HFFc6 (cell line): ENCODE results near the gene PRELID1. TPM values are rescaled to one million over a fixed set of nuclear protein-coding genes. Genes with fewer than 3 reads are reported as not detected.
A peak's percentile ranks its signal among the peaks of the same experiment; 100 is the strongest.

Experiments
- DNase-seq: peaks from one replicate; pipeline ENCODE4 v3.0.0-alpha.2; 2018
- H3K27ac Mint-ChIP-seq: 2 replicates; pipeline ENCODE4 v1.8.0; 2020; ENCODE audit warnings: mild to moderate bottlenecking, mixed read lengths
- H3K27me3 Mint-ChIP-seq: 2 replicates; pipeline ENCODE4 v1.8.0; 2021; ENCODE audit warnings: mild to moderate bottlenecking, moderate library complexity, mixed read lengths; ENCODE audit not compliant: insufficient read depth
- H3K36me3 Mint-ChIP-seq: 2 replicates; pipeline ENCODE4 v1.8.0; 2021; ENCODE audit warnings: low read depth, mixed read lengths
- H3K4me1 Mint-ChIP-seq: 2 replicates; pipeline ENCODE4 v1.8.0; 2020; ENCODE audit warnings: low read depth, mixed read lengths
- H3K4me3 Mint-ChIP-seq: 2 replicates; pipeline ENCODE4 v1.8.0; 2020; ENCODE audit warnings: mild to moderate bottlenecking, moderate library complexity, mixed read lengths
- H3K9me3 Mint-ChIP-seq: 2 replicates; pipeline ENCODE4 v1.8.0; 2020; ENCODE audit warnings: mild to moderate bottlenecking, mixed read lengths
- total RNA-seq, 6 experiments: library from RNA; stranded (reverse); fragmentation: NEBNext Ultra II Directional; extraction: Animal tissue kit (Norgen Biotek cat#: 25700); gene quantifications; 2 replicates in 1 of 6; 3 replicates in 5 of 6; pipeline ENCODE4 v1.2.3, GENCODE V29; 2021
- TF ChIP-seq, protein P1 (sequence below): fragments of 200-600 bp; sonication (generic); IDR thresholded peaks from 2 replicates; pipeline ENCODE4 v1.5.0; 2021; ENCODE audit warnings: antibody characterized with exemption, mild to moderate bottlenecking

PRELID1 gene
- total RNA-seq, 6 experiments from 2014 or later, result 182 to 225 (median 217) TPM

GRCh38 chr5:177343777-177344176, 40.2 kb downstream of the PRELID1 start:
- TF ChIP-seq, protein P1, sequence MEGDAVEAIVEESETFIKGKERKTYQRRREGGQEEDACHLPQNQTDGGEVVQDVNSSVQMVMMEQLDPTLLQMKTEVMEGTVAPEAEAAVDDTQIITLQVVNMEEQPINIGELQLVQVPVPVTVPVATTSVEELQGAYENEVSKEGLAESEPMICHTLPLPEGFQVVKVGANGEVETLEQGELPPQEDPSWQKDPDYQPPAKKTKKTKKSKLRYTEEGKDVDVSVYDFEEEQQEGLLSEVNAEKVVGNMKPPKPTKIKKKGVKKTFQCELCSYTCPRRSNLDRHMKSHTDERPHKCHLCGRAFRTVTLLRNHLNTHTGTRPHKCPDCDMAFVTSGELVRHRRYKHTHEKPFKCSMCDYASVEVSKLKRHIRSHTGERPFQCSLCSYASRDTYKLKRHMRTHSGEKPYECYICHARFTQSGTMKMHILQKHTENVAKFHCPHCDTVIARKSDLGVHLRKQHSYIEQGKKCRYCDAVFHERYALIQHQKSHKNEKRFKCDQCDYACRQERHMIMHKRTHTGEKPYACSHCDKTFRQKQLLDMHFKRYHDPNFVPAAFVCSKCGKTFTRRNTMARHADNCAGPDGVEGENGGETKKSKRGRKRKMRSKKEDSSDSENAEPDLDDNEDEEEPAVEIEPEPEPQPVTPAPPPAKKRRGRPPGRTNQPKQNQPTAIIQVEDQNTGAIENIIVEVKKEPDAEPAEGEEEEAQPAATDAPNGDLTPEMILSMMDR, result no peak
- DNase-seq, result no peak
- no peak overlapping the region for H3K4me3 Mint-ChIP-seq
- no peak overlapping the region for H3K27ac Mint-ChIP-seq
- H3K36me3 Mint-ChIP-seq, result peaks cover 5% of the 10 kb centered on the region; the same call in 1 of the 2 replicates
- no peaks in the 10 kb centered on the region; the same call in 1 of the 2 replicates for H3K27me3 Mint-ChIP-seq
- H3K9me3 Mint-ChIP-seq, result no peaks in the 10 kb centered on the region
- H3K4me1 Mint-ChIP-seq, result peaks cover 11% of the 10 kb centered on the region; the same call in 1 of the 2 replicates

DNA sequence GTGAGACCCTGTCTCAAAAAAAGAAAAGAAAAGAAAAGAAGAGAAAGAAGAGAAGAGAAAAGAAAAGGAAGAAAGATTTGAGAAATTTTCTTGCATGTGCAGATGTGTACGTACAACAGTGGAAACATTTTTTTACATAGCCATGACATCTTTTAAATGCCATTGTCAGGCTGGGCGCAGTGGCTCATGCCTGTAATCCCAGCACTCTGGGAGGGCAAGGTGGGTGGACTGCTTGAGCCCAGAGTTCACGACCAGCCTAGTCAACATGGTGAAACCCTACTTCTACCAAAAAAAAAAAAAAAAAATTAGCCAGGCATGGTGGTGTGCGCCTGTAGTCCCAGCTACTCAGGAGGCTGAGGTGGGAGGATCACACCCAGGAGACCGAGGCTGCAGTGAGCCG, 41.3 kb downstream of the PRELID1 start:
- no peaks in the 10 kb centered on the region for H3K9me3 Mint-ChIP-seq
- no peak overlapping the region for H3K27ac Mint-ChIP-seq
- H3K4me1 Mint-ChIP-seq, result peaks cover 22% of the 10 kb centered on the region
- H3K27me3 Mint-ChIP-seq, result no peaks in the 10 kb centered on the region; the same call in 1 of the 2 replicates
- DNase-seq, result no peak
- no peak overlapping the region for H3K4me3 Mint-ChIP-seq
- TF ChIP-seq, protein P1, result no peak
- H3K36me3 Mint-ChIP-seq, result peaks cover 5% of the 10 kb centered on the region

DNA sequence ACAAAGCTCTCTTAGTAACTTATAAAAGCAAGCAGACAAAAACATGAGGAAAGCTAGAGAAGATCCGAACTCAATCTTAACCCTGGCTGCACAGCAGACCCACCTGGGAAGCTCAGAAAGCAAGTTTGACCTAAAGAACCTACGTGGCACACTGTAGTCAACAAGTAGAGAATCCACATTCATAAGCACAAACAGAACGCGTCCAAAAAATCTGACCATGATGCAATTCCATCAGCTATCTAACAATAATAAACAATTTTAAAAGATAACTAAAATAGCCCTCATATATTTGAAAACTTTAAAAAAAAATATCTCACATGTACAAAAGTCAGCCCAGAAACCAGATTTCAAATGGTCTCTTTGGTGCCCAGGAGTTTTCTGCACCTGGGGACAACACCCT, 43.2 kb downstream of the PRELID1 start:
- peaks cover 33% of the 10 kb centered on the region for H3K4me1 Mint-ChIP-seq
- DNase-seq, result no peak
- peaks cover 5% of the 10 kb centered on the region for H3K36me3 Mint-ChIP-seq
- TF ChIP-seq, protein P1, result no peak
- H3K27me3 Mint-ChIP-seq, result no peaks in the 10 kb centered on the region; the same call in 1 of the 2 replicates
- H3K4me3 Mint-ChIP-seq, result no peak overlapping the region
- no peak overlapping the region for H3K27ac Mint-ChIP-seq
- no peaks in the 10 kb centered on the region for H3K9me3 Mint-ChIP-seq

GRCh38 chr5:177347699-177348098, 44.1 kb downstream of the PRELID1 start:
- H3K36me3 Mint-ChIP-seq, result peaks cover 5% of the 10 kb centered on the region
- no peak for DNase-seq
- no peaks in the 10 kb centered on the region; the same call in 1 of the 2 replicates for H3K27me3 Mint-ChIP-seq
- H3K4me3 Mint-ChIP-seq, result no peak overlapping the region
- H3K27ac Mint-ChIP-seq, result no peak overlapping the region
- H3K4me1 Mint-ChIP-seq, result peaks cover 37% of the 10 kb centered on the region
- TF ChIP-seq, protein P1, result no peak
- no peaks in the 10 kb centered on the region for H3K9me3 Mint-ChIP-seq

DNA sequence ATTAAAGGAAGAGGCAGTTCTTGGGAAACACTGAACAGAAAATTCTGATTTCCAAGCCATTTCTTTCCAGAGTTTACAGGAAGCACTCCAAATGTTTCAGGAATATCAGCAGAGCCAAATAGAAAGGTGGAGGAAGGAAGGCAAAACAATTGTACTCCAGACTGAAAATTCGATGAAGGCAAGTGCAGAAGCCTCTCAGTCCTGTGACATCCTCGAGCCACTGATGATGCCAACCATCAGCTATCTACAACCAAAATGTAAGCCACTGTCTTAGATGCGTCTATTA, 45.7 kb downstream of the PRELID1 start:
- Mint-ChIP-seq H3K4me1 (peaks cover 37% of the 10 kb centered on the region), H3K36me3 (no peaks in the 10 kb centered on the region; the same call in 1 of the 2 replicates), H3K27ac (no peak overlapping the region), H3K4me3 (peak overlapping the region; percentile 98; the same call in 1 of the 2 replicates), H3K9me3 (no peaks in the 10 kb centered on the region), H3K27me3 (no peaks in the 10 kb centered on the region; the same call in 1 of the 2 replicates)
- TF ChIP-seq, protein P1, result no peak
- DNase-seq, result no peak

- Mint-ChIP-seq H3K27ac (no peak overlapping the region), H3K9me3 (no peaks in the 10 kb centered on the region), H3K4me1 (peaks cover 37% of the 10 kb centered on the region), H3K36me3 (no peaks in the 10 kb centered on the region; the same call in 1 of the 2 replicates), H3K4me3 (peak overlapping the region; percentile 98), H3K27me3 (no peaks in the 10 kb centered on the region; the same call in 1 of the 2 replicates)
- TF ChIP-seq, protein P1, result no peak
- no peak for DNase-seq
Observed at GRCh38 chr5:177349762-177350161, 46.2 kb downstream of the PRELID1 start.
